HepG2 (cell line): ENCODE results near the gene COL4A2. TPM values are rescaled to one million over a fixed set of nuclear protein-coding genes. Genes with fewer than 3 reads are reported as not detected.

Source experiments
- ATAC-seq: fragments of 200-7000 bp; cut with Tn5 transposase; 3 replicates; pipeline ENCODE4 v1.9.1; 2020; ENCODE audit warnings: mild to moderate bottlenecking, moderate library complexity
- BruUV-seq: library from RNA; stranded (reverse); fragments of 400-500 nt; replicated peaks from 2 replicates; lab custom pipeline; 2021; lab: Mats Ljungman, UMichigan
- CTCF ChIA-PET: fragments of 300-600 bp; formaldehyde crosslinking; extraction: SDS; loops from one replicate; lab custom pipeline; 2021; ENCODE audit warnings: low total read pairs, inconsistent platforms, low intra/inter-chr PET ratio; lab: Yijun Ruan, JAX
- POLR2A ChIA-PET: fragments of 350-600 bp; sonication (Branson Sonifier 250); formaldehyde crosslinking; loops from one replicate; lab custom pipeline; 2020; ENCODE audit warnings: antibody characterized with exemption, inconsistent platforms; lab: Yijun Ruan, JAX
- DNase-seq: peaks from one replicate; pipeline ENCODE4 v3.0.0-alpha.2; 2015; ENCODE audit warnings: low spot score
- FAIRE-seq: peaks from 3 replicates; lab custom pipeline; 2011; peaks lifted over from hg19 to GRCh38; lab: Jason Lieb, UNC
- H2AFZ ChIP-seq: one replicate; pipeline ENCODE4 v1.6.1; 2011; ENCODE audit warnings: low read length, inconsistent platforms
- H3K27ac ChIP-seq: fragments of 300-600 bp; 3 replicates; pipeline ENCODE4 v1.8.0; 2011; ENCODE audit warnings: mixed run types, mild to moderate bottlenecking, mixed read lengths, low read length, inconsistent platforms; ENCODE audit not compliant: insufficient read depth; ENCODE audit errors: extremely low read length
- H3K27me3 ChIP-seq, 2 experiments: fragments of 200-600 bp in 1 of 2; 2 replicates in 1 of 2; 3 replicates in 1 of 2; pipeline versions ENCODE4 v1.6.0 to v1.8.0; 2011; ENCODE audit warnings: low read length in 2 of 2, mild to moderate bottlenecking in 2 of 2, moderate library complexity in 2 of 2, inconsistent platforms in 1 of 2; ENCODE audit not compliant: insufficient read depth in 2 of 2, control insufficient read depth in 1 of 2
- H3K36me3 ChIP-seq, 2 experiments: fragments of 200-600 bp in 1 of 2; replicated peaks in 1 of 2; 2 replicates in 1 of 2; 3 replicates in 1 of 2; pipeline versions ENCODE4 v1.5.1 to v1.8.0; 2011; ENCODE audit warnings: low read length in 2 of 2, inconsistent platforms in 1 of 2; ENCODE audit not compliant: insufficient read depth in 2 of 2, control insufficient read depth in 1 of 2
- H3K4me1 ChIP-seq: 2 replicates; pipeline ENCODE4 v1.5.1; 2012; ENCODE audit warnings: low read length, inconsistent platforms; ENCODE audit not compliant: insufficient read depth
- H3K4me2 ChIP-seq: 2 replicates; pipeline ENCODE4 v1.6.0; 2011; ENCODE audit warnings: low read depth, low read length, inconsistent platforms
- H3K4me3 ChIP-seq, 3 experiments: fragments of 200-600 bp in 1 of 3; sonication (generic), shearing (Covaris generic) in 1 of 3; replicated peaks in 1 of 3; 2 replicates each; pipeline ENCODE4 v1.5.1; 2011 to 2016; ENCODE audit warnings: low read length in 3 of 3, inconsistent platforms in 2 of 3, low read depth in 2 of 3, mild to moderate bottlenecking in 2 of 3, control low read depth in 1 of 3, mixed read lengths in 1 of 3; ENCODE audit not compliant: insufficient read depth in 1 of 3
- H3K79me2 ChIP-seq: one replicate; pipeline ENCODE4 v1.6.1; 2011; ENCODE audit warnings: low read length, inconsistent platforms; ENCODE audit not compliant: insufficient read depth
- H3K9ac ChIP-seq: 2 replicates; pipeline ENCODE4 v1.6.0; 2011; ENCODE audit warnings: mild to moderate bottlenecking, low read depth, low read length, inconsistent platforms; ENCODE audit not compliant: insufficient read depth
- H3K9me3 ChIP-seq: 2 replicates; pipeline ENCODE4 v1.5.1; 2012; ENCODE audit warnings: mild to moderate bottlenecking, low read length
- H4K20me1 ChIP-seq: 2 replicates; pipeline ENCODE4 v1.6.0; 2011; ENCODE audit warnings: inconsistent platforms, mild to moderate bottlenecking, low read length, moderate library complexity; ENCODE audit not compliant: insufficient read depth
- ARID5B ChIP-seq: IDR thresholded peaks from 2 replicates; pipeline ENCODE4 v1.4.0; 2020; ENCODE audit warnings: mild to moderate bottlenecking, missing genetic modification reagents
- PRPF4 ChIP-seq: fragments of 200-400 bp; formaldehyde crosslinking; IDR thresholded peaks from 2 replicates; pipeline ENCODE4 v1.6.1; 2016; ENCODE audit warnings: low read length, low read depth; ENCODE audit not compliant: poor library complexity, severe bottlenecking
- SOX13 ChIP-seq, 3 experiments: fragments of 450-650 bp in 1 of 3; sonication (generic) in 1 of 3; formaldehyde crosslinking in 1 of 3; IDR thresholded peaks in 2 of 3; conservative IDR thresholded peaks in 1 of 3; 2 replicates each; pipeline versions ENCODE4 v1.5.0 to v1.6.1; 2016 to 2020; ENCODE audit warnings: antibody characterized with exemption in 1 of 3, mild to moderate bottlenecking in 1 of 3, missing compliant biosample characterization in 1 of 3, missing genetic modification reagents in 1 of 3, moderate library complexity in 1 of 3
- TBP ChIP-seq: sonication (generic); formaldehyde crosslinking; IDR thresholded peaks from 2 replicates; pipeline ENCODE4 v1.5.0; 2020; ENCODE audit warnings: missing genetic modification reagents
- TEAD2 ChIP-seq: sonication (generic); formaldehyde crosslinking; IDR thresholded peaks from 2 replicates; pipeline ENCODE4 v1.9.0; 2021; ENCODE audit warnings: missing genetic modification reagents
- ZFP1 ChIP-seq: IDR thresholded peaks from 2 replicates; pipeline ENCODE4 v1.6.1; 2016
- ZNF30 ChIP-seq: sonication (generic); formaldehyde crosslinking; IDR thresholded peaks from 2 replicates; pipeline ENCODE4 v1.5.0; 2020; ENCODE audit warnings: mild to moderate bottlenecking, missing genetic modification reagents
- WGBS: methylation state at CpG from one replicate; pipeline ENCODE4 v1.1.6; 2017; ENCODE audit warnings: low lambda C conversion rate; 5-methylcytosine and 5-hydroxymethylcytosine counted together
- in situ Hi-C: cut with HindIII; loops from 2 replicates; pipeline ENCODE4 v1.10.0; 2017; ENCODE audit warnings: low pct_unique_long_range_greater_than_20kb; ENCODE audit not compliant: extremely low pct_ligation_motif_present
- intact Hi-C: fragments of 100-400 bp; cut with micrococcal nuclease; formaldehyde crosslinking; loops from one replicate; pipeline ENCODE4 v1.10.0; 2022; ENCODE audit not compliant: unreplicated experiment
- polyA plus RNA-seq, 8 experiments: library from polyadenylated mRNA; depleted of rRNA in 3 of 8; stranded (reverse) in 7 of 8; unstranded in 1 of 8; fragments of >200 nt; fragmentation: Illumina TruSeq in 4 of 8; extraction: Trizol in 4 of 8; gene quantifications; 2 replicates each; pipeline versions ENCODE4 v1.2.1 to v1.2.3, GENCODE V29; 2011 to 2016; ENCODE audit warnings: low read depth in 4 of 8, missing spikeins in 1 of 8, mixed read lengths in 1 of 8; ENCODE audit not compliant: insufficient read depth in 1 of 8
- total RNA-seq, 5 experiments: library from RNA; depleted of rRNA; stranded (reverse); fragments of >200 nt; fragmentation: Illumina TruSeq; extraction: Trizol; gene quantifications; 2 replicates each; pipeline ENCODE4 v1.2.3, GENCODE V29; 2016; ENCODE audit warnings: low read depth in 1 of 5
- TF ChIP-seq, protein P1 (sequence below): sonication (generic); formaldehyde crosslinking; IDR thresholded peaks from 2 replicates; pipeline ENCODE4 v1.4.0; 2020; ENCODE audit warnings: missing genetic modification reagents, borderline replicate concordance

COL4A2 gene
- total and polyA plus RNA-seq, 2 of the 13 experiments (the other 11 are each of a cell fraction or from before 2014, with no cell fraction given), result 0.22 to 1.9 TPM

DNA sequence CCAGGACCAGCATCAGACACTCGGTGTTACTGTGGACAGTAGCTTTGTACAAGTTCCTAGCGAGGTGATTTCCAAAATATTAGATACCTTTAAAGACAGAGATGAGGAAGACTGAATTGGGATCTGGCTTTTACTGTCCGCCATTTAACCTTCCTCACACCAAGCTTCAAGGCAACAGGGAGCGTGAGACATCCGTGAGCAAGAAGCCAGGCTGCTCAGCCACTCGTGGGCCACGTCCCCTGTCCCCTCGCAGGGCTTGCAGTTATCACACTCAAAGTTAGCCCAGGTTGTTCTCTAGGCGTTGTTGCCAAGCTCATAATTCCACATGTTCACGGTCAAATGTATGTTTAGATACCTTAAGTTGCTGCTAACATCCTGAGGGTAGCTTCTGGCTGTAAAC is 102.9 kb downstream of the COL4A2 start:
- ChIA-PET CTCF (no interaction called here), POLR2A (no interaction called here)
- intact Hi-C loops (loop anchor here (5.0 kb wide), 1 partner anchor 1448 kb away; no protein-coding TSS in a partner anchor), in situ Hi-C loops (loop anchor here (5.0 to 25.0 kb wide), 2 partner anchors 188 to 1448 kb away; no protein-coding TSS in a partner anchor)
- FAIRE-seq, result no peak
- H3K79me2 ChIP-seq, result no peaks in the 10 kb centered on the region
- H3K4me2 ChIP-seq, result no peak overlapping the region
- WGBS, result 15% methylated on average over 10 of the region's 10 CpGs
- H3K27me3 ChIP-seq, result peaks cover 4 to 40% of the 10 kb centered on the region in 2 experiments
- TF ChIP-seq ZNF30 (CRISPR knock-in tag) (no peak), TBP (no peak), ARID5B (CRISPR knock-in tag) (no peak), TEAD2 (CRISPR knock-in tag) (no peak), SOX13 (IDR thresholded peaks at IDR 0.05) (no peak), SOX13 (CRISPR knock-in tag; conservative IDR thresholded peaks at IDR 0.05 in 1 of 2, IDR thresholded peaks at IDR 0.05 in 1 of 2) (no peak), ZFP1 (CRISPR knock-in tag) (no peak), PRPF4 (no peak)
- TF ChIP-seq, protein P1, sequence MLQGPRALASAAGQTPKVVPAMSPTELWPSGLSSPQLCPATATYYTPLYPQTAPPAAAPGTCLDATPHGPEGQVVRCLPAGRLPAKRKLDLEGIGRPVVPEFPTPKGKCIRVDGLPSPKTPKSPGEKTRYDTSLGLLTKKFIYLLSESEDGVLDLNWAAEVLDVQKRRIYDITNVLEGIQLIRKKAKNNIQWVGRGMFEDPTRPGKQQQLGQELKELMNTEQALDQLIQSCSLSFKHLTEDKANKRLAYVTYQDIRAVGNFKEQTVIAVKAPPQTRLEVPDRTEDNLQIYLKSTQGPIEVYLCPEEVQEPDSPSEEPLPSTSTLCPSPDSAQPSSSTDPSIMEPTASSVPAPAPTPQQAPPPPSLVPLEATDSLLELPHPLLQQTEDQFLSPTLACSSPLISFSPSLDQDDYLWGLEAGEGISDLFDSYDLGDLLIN (CRISPR knock-in tag), result no peak
- no peak overlapping the region for H3K27ac ChIP-seq
- H3K4me3 ChIP-seq, result no peak overlapping the region
- H3K9me3 ChIP-seq, result no peaks in the 10 kb centered on the region
- H4K20me1 ChIP-seq, result no peaks in the 10 kb centered on the region
- BruUV-seq, result no TSS peak
- H3K36me3 ChIP-seq, result no peaks in the 10 kb centered on the region
- peak overlapping the region; percentile 3 for H2AFZ ChIP-seq
- no peak for DNase-seq
- no peaks in the 10 kb centered on the region for H3K4me1 ChIP-seq
- no peak for ATAC-seq
- no peak overlapping the region for H3K9ac ChIP-seq
